ENCODE data around the gene SRRM3.
"Not testable (repeated sequence)": the region's sequence is repeated elsewhere in the genome, so short reads cannot be mapped to it uniquely, and the experiment has no call there.

The SRRM3 gene

GRCh38 chr7:76224695-76225094 lies 23.0 kb downstream of the SRRM3 start:
- H3K79me2 ChIP-seq (ENCODE audit: control insufficient read depth, low read length): no peaks in the 10 kb centered on the region
- H3F3A ChIP-seq (ENCODE audit: control insufficient read depth, insufficient read depth): no peaks in the 10 kb centered on the region
- H4K20me1 ChIP-seq (ENCODE audit: control insufficient read depth, insufficient read depth, low read depth, low read length): no peaks in the 10 kb centered on the region
- H3K9me3 ChIP-seq (ENCODE audit: control insufficient read depth, insufficient read depth, low read length): no peaks in the 10 kb centered on the region
- no peaks in the 10 kb centered on the region for H3K27me3 ChIP-seq (ENCODE audit: control insufficient read depth, low read length)
- no peaks in the 10 kb centered on the region for H3K4me1 ChIP-seq (ENCODE audit: control insufficient read depth, low read length)
- H3K9me2 ChIP-seq (replicated peaks; ENCODE audit: control insufficient read depth, low read length): no peaks in the 10 kb centered on the region
- H3K4me3 ChIP-seq (ENCODE audit: low read length): no peak overlapping the region
- no peaks in the 10 kb centered on the region for H3K36me3 ChIP-seq (ENCODE audit: control insufficient read depth, low read length)
- no peak overlapping the region for H3K27ac ChIP-seq (ENCODE audit: low read depth, low read length)
- no peak overlapping the region for H3K4me2 ChIP-seq (ENCODE audit: low read length)
- TF ChIP-seq CTCF (IDR thresholded peaks at IDR 0.05; ENCODE audit: low read depth, low read length, poor library complexity, severe bottlenecking): no peak

GRCh38 chr7:76225379-76225778 lies 23.7 kb downstream of the SRRM3 start:
- TF ChIP-seq CTCF (IDR thresholded peaks at IDR 0.05; ENCODE audit: low read depth, low read length, poor library complexity, severe bottlenecking) (no peak), EZH2phosphoT487 (IDR thresholded peaks at IDR 0.05; ENCODE audit: borderline replicate concordance, low read length) (no peak)
- no peak overlapping the region for H3K4me2 ChIP-seq (ENCODE audit: low read length)
- no peak overlapping the region for H3K27ac ChIP-seq (ENCODE audit: low read depth, low read length)
- no peaks in the 10 kb centered on the region for H3K36me3 ChIP-seq (ENCODE audit: control insufficient read depth, low read length)
- H3K79me2 ChIP-seq (ENCODE audit: control insufficient read depth, low read length): no peaks in the 10 kb centered on the region
- H3K9me3 ChIP-seq (ENCODE audit: control insufficient read depth, insufficient read depth, low read length): no peaks in the 10 kb centered on the region
- H3F3A ChIP-seq (ENCODE audit: control insufficient read depth, insufficient read depth): no peaks in the 10 kb centered on the region
- H3K4me1 ChIP-seq (ENCODE audit: control insufficient read depth, low read length): no peaks in the 10 kb centered on the region
- no peak overlapping the region for H3K4me3 ChIP-seq (ENCODE audit: low read length)
- no peaks in the 10 kb centered on the region for H4K20me1 ChIP-seq (ENCODE audit: control insufficient read depth, insufficient read depth, low read depth, low read length)
- H3K9me2 ChIP-seq (replicated peaks; ENCODE audit: control insufficient read depth, low read length): no peaks in the 10 kb centered on the region
- no peaks in the 10 kb centered on the region for H3K27me3 ChIP-seq (ENCODE audit: control insufficient read depth, low read length)

- H3K4me2 ChIP-seq (ENCODE audit: low read length): no peak overlapping the region
- no peaks in the 10 kb centered on the region for H3K9me2 ChIP-seq (replicated peaks; ENCODE audit: control insufficient read depth, low read length)
- H3F3A ChIP-seq (ENCODE audit: control insufficient read depth, insufficient read depth): no peaks in the 10 kb centered on the region
- H3K9me3 ChIP-seq (ENCODE audit: control insufficient read depth, insufficient read depth, low read length): no peaks in the 10 kb centered on the region
- no peak overlapping the region for H3K4me3 ChIP-seq (ENCODE audit: low read length)
- H3K4me1 ChIP-seq (ENCODE audit: control insufficient read depth, low read length): no peaks in the 10 kb centered on the region
- TF ChIP-seq CTCF (IDR thresholded peaks at IDR 0.05; ENCODE audit: low read depth, low read length, poor library complexity, severe bottlenecking) (no peak), EZH2phosphoT487 (IDR thresholded peaks at IDR 0.05; ENCODE audit: borderline replicate concordance, low read length) (no peak)
- H3K27ac ChIP-seq (ENCODE audit: low read depth, low read length): no peak overlapping the region
- no peaks in the 10 kb centered on the region for H3K36me3 ChIP-seq (ENCODE audit: control insufficient read depth, low read length)
- no peaks in the 10 kb centered on the region for H3K79me2 ChIP-seq (ENCODE audit: control insufficient read depth, low read length)
- no peaks in the 10 kb centered on the region for H3K27me3 ChIP-seq (ENCODE audit: control insufficient read depth, low read length)
- H4K20me1 ChIP-seq (ENCODE audit: control insufficient read depth, insufficient read depth, low read depth, low read length): no peaks in the 10 kb centered on the region
Observed at GRCh38 chr7:76225951-76226350, 24.3 kb downstream of the SRRM3 start.

GRCh38 chr7:76226878-76227423 lies 25.3 kb downstream of the SRRM3 start:
- H3K9me3 ChIP-seq (ENCODE audit: control insufficient read depth, insufficient read depth, low read length); H3K79me2 ChIP-seq (ENCODE audit: control insufficient read depth, low read length); H3K36me3 ChIP-seq (ENCODE audit: control insufficient read depth, low read length); H4K20me1 ChIP-seq (ENCODE audit: control insufficient read depth, insufficient read depth, low read depth, low read length); H3K4me1 ChIP-seq (ENCODE audit: control insufficient read depth, low read length); H3K4me2 ChIP-seq (ENCODE audit: low read length); H3K9me2 ChIP-seq (replicated peaks; ENCODE audit: control insufficient read depth, low read length); H3K4me3 ChIP-seq (ENCODE audit: low read length); H3K27ac ChIP-seq (ENCODE audit: low read depth, low read length); H3F3A ChIP-seq (ENCODE audit: control insufficient read depth, insufficient read depth); H3K27me3 ChIP-seq (ENCODE audit: control insufficient read depth, low read length): not testable (repeated sequence)
